ENCODE results near the gene RBM26. TPM values are rescaled to one million over a fixed set of nuclear protein-coding genes. Genes with fewer than 3 reads are reported as not detected.

Gene RBM26
- polyA plus RNA-seq, 1 experiment = 29.1 TPM

DNA sequence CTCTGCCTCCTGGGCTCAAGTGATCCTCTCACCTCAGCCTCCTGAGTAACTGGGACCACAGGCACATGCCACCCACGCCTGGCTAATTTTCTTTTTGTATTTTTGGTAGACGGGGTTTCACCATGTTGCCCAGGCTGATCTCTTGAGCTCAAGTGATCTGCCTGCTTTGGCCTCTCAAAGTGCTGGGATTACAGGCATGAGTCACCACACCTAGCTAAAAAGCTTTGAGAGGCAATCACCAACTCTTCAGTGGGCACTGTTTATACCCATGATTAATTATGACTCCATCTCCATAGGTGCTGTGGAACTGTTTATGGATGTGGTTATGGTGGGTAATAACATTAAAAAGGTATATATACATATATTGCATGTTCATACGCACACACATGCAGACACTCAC is 7.5 kb upstream of the RBM26 start:
- Histone ChIP-seq H3K9me3 (ENCODE audit: control insufficient read depth, insufficient read depth, low read length) (no peaks in the 10 kb centered on the region), H3K27ac (ENCODE audit: low read depth, low read length) (no peak overlapping the region), H3K4me3 (ENCODE audit: low read depth, low read length) (no peak overlapping the region), H3K27me3 (ENCODE audit: control insufficient read depth, insufficient read depth, low read length) (no peaks in the 10 kb centered on the region)
- ChIA-PET POLR2A (interaction anchor here (1.3 kb wide), 1 partner anchor 8 kb away, joined by 4 read pairs; the partner anchor contains the start of gene RBM26), CTCF (interaction anchor here (1.3 to 2.0 kb wide), 2 partner anchors 10 to 128 kb away, joined by 9 to 14 read pairs; no protein-coding TSS in a partner anchor)
- TF ChIP-seq CTCF (IDR thresholded peaks at IDR 0.05; ENCODE audit: low read depth, low read length) = no peak
- DNase-seq (ENCODE audit: low read depth, low spot score) = no peak

DNA sequence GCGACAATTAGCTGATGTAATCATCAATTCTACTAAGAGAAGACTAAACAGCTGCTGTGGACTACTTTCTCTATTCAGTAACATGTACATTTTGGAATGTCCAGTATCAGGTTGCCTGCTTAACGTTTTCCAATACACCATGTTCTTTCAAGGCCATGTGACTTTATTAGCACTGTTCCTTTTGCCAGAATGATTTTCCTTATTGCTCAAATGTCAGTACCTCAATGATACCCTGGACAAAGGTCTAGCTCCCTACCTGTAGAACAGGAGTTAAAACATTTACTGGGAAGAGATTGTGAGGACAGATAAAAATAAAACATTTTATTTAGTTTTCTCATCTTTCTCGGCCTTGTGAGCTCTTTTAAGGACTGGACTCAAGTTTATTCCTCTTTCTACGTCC is 3.8 kb upstream of the RBM26 start:
- Histone ChIP-seq H3K27ac (ENCODE audit: low read depth, low read length) (no peak overlapping the region), H3K27me3 (ENCODE audit: control insufficient read depth, insufficient read depth, low read length) (no peaks in the 10 kb centered on the region), H3K9me3 (ENCODE audit: control insufficient read depth, insufficient read depth, low read length) (no peaks in the 10 kb centered on the region), H3K4me3 (ENCODE audit: low read depth, low read length) (no peak overlapping the region)
- no peak for TF ChIP-seq CTCF (IDR thresholded peaks at IDR 0.05; ENCODE audit: low read depth, low read length)
- no peak for DNase-seq (ENCODE audit: low read depth, low spot score)
- CTCF ChIA-PET = interaction anchor here (1.0 to 2.3 kb wide), 3 partner anchors 11 to 18 kb away, joined by 3 to 12 read pairs (median 3); no protein-coding TSS in a partner anchor
- POLR2A ChIA-PET = no interaction called here

GRCh38 chr13:79407349-79407979 is 1.4 kb upstream of the RBM26 start:
- Histone ChIP-seq H3K9me3 (ENCODE audit: control insufficient read depth, insufficient read depth, low read length) (no peaks in the 10 kb centered on the region), H3K27ac (ENCODE audit: low read depth, low read length) (no peak overlapping the region), H3K27me3 (ENCODE audit: control insufficient read depth, insufficient read depth, low read length) (no peaks in the 10 kb centered on the region), H3K4me3 (ENCODE audit: low read depth, low read length) (no peak overlapping the region)
- no peak for DNase-seq (ENCODE audit: low read depth, low spot score)
- ChIA-PET CTCF (interaction anchor here (3.4 kb wide), 1 partner anchor 16 kb away, joined by 25 read pairs; no protein-coding TSS in a partner anchor), POLR2A (no interaction called here)
- TF ChIP-seq CTCF (IDR thresholded peaks at IDR 0.05; ENCODE audit: low read depth, low read length) = no peak

DNA sequence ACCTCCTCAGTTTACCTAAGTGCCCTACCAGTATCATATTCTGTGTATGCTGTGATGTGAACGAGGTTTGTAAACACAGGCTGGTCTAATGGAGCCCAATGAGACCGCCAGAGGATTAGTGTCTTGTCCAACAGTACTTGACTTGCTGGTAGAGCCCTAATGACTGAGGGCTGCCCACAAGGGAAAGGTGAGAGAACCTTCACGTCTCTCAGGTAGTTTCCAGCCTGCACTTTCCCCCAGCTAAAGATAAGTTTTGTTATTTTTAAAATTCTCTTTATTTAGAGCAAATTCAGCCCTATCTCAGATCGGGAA is 498 bp upstream of the RBM26 start:
- no peak for DNase-seq (ENCODE audit: low read depth, low spot score)
- ChIA-PET CTCF (interaction anchor here (0.6 to 3.4 kb wide), 4 partner anchors 17 to 284 kb away, joined by 3 to 25 read pairs (median 4); no protein-coding TSS in a partner anchor), POLR2A (interaction anchor here (1.2 to 1.4 kb wide), 2 partner anchors 8 to 78 kb away, joined by 4 to 5 read pairs; no protein-coding TSS in a partner anchor)
- H3K4me3 ChIP-seq (ENCODE audit: low read depth, low read length) = peak overlapping the region; percentile 92
- H3K27ac ChIP-seq (ENCODE audit: low read depth, low read length) = peak overlapping the region; percentile 82
- no peaks in the 10 kb centered on the region for H3K9me3 ChIP-seq (ENCODE audit: control insufficient read depth, insufficient read depth, low read length)
- TF ChIP-seq CTCF (IDR thresholded peaks at IDR 0.05; ENCODE audit: low read depth, low read length) = 0 out of 2 replicates have a peak, but pooled peaks have one; percentile 12
- no peaks in the 10 kb centered on the region for H3K27me3 ChIP-seq (ENCODE audit: control insufficient read depth, insufficient read depth, low read length)

- CTCF ChIA-PET = interaction anchor here (0.8 to 3.4 kb wide), 5 partner anchors 14 to 936 kb away, joined by 4 to 25 read pairs (median 6); no protein-coding TSS in a partner anchor
- Histone ChIP-seq H3K9me3 (ENCODE audit: control insufficient read depth, insufficient read depth, low read length) (no peaks in the 10 kb centered on the region), H3K4me3 (ENCODE audit: low read depth, low read length) (peak overlapping the region; percentile 92), H3K27ac (ENCODE audit: low read depth, low read length) (peak overlapping the region; percentile 24), H3K27me3 (ENCODE audit: control insufficient read depth, insufficient read depth, low read length) (no peaks in the 10 kb centered on the region)
- POLR2A ChIA-PET = interaction anchor here (1.0 to 1.4 kb wide), 3 partner anchors 9 to 80 kb away, joined by 4 to 10 read pairs (median 5); partner anchors contain the start of gene NDFIP2
- no peak for TF ChIP-seq CTCF (IDR thresholded peaks at IDR 0.05; ENCODE audit: low read depth, low read length)
- no peak for DNase-seq (ENCODE audit: low read depth, low spot score)
These were observed 589 bp downstream of the RBM26 start for GRCh38 chr13:79405501-79405830.

All from AG04450 (cell line).